Type B pancreatic cell (in vitro differentiated cells): ENCODE data around the gene FAM76A. TPM values are rescaled to one million over a fixed set of nuclear protein-coding genes. Genes with fewer than 3 reads are reported as not detected.
A peak's percentile ranks its signal among the peaks of the same experiment; 100 is the strongest.

Experiments
- DNase-seq: peaks from one replicate; pipeline ENCODE4 v3.0.0; 2021; ENCODE audit warnings: mixed read lengths; ENCODE audit not compliant: unreplicated experiment; ENCODE audit errors: extremely low spot score
- H3K27ac Mint-ChIP-seq: 2 replicates; pipeline ENCODE4 v1.8.0; 2021; ENCODE audit warnings: mild to moderate bottlenecking, mixed read lengths
- H3K27me3 Mint-ChIP-seq: 2 replicates; pipeline ENCODE4 v1.8.0; 2021; ENCODE audit warnings: mixed read lengths
- H3K36me3 Mint-ChIP-seq: 2 replicates; pipeline ENCODE4 v1.8.0; 2021; ENCODE audit warnings: mixed read lengths
- H3K4me1 Mint-ChIP-seq: one replicate; pipeline ENCODE4 v1.8.0; 2021; ENCODE audit warnings: mixed read lengths; ENCODE audit not compliant: unreplicated experiment
- H3K4me3 Mint-ChIP-seq: 2 replicates; pipeline ENCODE4 v1.8.0; 2021; ENCODE audit warnings: mild to moderate bottlenecking, mixed read lengths
- H3K9me3 Mint-ChIP-seq: 2 replicates; pipeline ENCODE4 v1.8.0; 2021; ENCODE audit warnings: mixed read lengths
- total RNA-seq: library from RNA; stranded (reverse); gene quantifications from 2 replicates; pipeline ENCODE4 v1.2.1, GENCODE V29; 2021; ENCODE audit warnings: low replicate concordance
- TF ChIP-seq, protein P1 (sequence below): fragments of 200-600 bp; sonication (generic); conservative IDR thresholded peaks from 2 replicates; pipeline ENCODE4 v1.5.0; 2021; ENCODE audit warnings: antibody characterized with exemption, mild to moderate bottlenecking

Gene FAM76A
- total RNA-seq, 1 donor from 2014 or later: 14.2 TPM

GRCh38 chr1:27778056-27778455 lies 52.3 kb downstream of the FAM76A start:
- TF ChIP-seq, protein P1, sequence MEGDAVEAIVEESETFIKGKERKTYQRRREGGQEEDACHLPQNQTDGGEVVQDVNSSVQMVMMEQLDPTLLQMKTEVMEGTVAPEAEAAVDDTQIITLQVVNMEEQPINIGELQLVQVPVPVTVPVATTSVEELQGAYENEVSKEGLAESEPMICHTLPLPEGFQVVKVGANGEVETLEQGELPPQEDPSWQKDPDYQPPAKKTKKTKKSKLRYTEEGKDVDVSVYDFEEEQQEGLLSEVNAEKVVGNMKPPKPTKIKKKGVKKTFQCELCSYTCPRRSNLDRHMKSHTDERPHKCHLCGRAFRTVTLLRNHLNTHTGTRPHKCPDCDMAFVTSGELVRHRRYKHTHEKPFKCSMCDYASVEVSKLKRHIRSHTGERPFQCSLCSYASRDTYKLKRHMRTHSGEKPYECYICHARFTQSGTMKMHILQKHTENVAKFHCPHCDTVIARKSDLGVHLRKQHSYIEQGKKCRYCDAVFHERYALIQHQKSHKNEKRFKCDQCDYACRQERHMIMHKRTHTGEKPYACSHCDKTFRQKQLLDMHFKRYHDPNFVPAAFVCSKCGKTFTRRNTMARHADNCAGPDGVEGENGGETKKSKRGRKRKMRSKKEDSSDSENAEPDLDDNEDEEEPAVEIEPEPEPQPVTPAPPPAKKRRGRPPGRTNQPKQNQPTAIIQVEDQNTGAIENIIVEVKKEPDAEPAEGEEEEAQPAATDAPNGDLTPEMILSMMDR: no peak
- DNase-seq: no peak
- no peaks in the 10 kb centered on the region for H3K27me3 Mint-ChIP-seq
- no peaks in the 10 kb centered on the region for H3K9me3 Mint-ChIP-seq
- no peak overlapping the region for H3K27ac Mint-ChIP-seq
- peaks cover 2% of the 10 kb centered on the region for H3K36me3 Mint-ChIP-seq
- H3K4me1 Mint-ChIP-seq: peaks cover 9% of the 10 kb centered on the region
- no peak overlapping the region for H3K4me3 Mint-ChIP-seq

DNA sequence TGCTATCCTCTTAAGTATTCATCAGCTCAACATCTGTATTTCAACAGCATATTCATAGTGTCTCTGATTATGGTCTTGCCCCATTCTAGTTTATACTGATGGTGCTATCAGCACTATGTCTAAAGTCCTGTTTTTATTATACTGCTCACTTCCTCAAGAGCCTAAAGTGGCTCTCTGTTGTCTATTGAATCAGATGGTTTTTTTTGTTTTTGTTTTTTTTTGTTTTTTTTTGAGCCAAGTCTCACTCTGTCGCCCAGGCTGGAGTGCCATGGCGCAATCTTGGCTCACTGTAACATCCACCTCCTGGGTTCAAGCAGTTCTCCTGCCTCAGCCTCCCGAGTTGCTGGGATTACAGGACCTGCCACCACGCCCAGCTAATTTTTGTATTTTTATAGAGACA lies 53.4 kb downstream of the FAM76A start:
- Mint-ChIP-seq H3K9me3 (no peaks in the 10 kb centered on the region), H3K4me1 (peaks cover 4% of the 10 kb centered on the region), H3K27ac (no peak overlapping the region), H3K36me3 (peaks cover 3% of the 10 kb centered on the region), H3K27me3 (no peaks in the 10 kb centered on the region), H3K4me3 (no peak overlapping the region)
- DNase-seq: no peak
- TF ChIP-seq, protein P1: no peak

GRCh38 chr1:27782950-27783349 lies 57.2 kb downstream of the FAM76A start:
- TF ChIP-seq, protein P1: no peak
- Mint-ChIP-seq H3K27me3 (no peaks in the 10 kb centered on the region), H3K27ac (peak overlapping the region; percentile 52), H3K4me3 (no peak overlapping the region), H3K4me1 (peaks cover 16% of the 10 kb centered on the region), H3K9me3 (no peaks in the 10 kb centered on the region), H3K36me3 (peaks cover 3% of the 10 kb centered on the region)
- DNase-seq: no peak

- Mint-ChIP-seq H3K9me3 (no peaks in the 10 kb centered on the region), H3K4me1 (peaks cover 24% of the 10 kb centered on the region), H3K27ac (peak overlapping the region; percentile 98), H3K36me3 (peaks cover 10% of the 10 kb centered on the region), H3K27me3 (no peaks in the 10 kb centered on the region), H3K4me3 (peak overlapping the region; percentile 15)
- no peak for DNase-seq
- TF ChIP-seq, protein P1: no peak
These were observed 58.9 kb downstream of the FAM76A start for GRCh38 chr1:27784700-27785099.

DNA sequence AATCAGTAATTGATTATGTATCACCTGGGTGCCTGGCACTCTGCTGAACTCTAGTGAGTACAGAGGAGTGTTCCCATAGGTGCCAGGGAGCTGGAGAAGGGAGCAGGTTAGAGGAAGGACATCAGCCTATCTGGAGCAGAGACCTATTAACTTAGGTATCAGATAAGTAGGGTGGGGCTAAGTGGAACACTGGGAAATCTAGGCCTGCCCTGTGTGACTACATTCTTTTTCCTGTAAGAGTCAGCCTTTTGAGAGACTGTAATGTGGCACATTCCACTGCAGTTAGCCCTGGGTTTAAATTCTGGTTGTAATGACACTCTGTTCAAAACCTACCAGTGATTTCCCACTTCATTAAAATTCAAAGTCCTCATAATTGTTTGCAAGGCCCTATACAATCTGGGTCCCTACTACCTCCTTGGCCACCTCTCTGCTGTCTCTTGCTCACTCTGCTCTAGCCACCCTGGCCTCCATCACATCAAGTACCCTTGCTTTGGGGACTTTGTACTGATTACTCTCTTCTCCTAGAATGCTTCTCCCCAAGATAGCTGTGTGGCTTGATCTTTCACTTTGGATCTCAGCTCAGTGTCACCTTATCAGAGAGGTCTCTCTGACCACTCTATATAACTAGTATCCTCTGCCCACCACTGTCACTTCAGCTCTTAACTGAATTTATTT lies 60.2 kb downstream of the FAM76A start:
- Mint-ChIP-seq H3K27me3 (no peaks in the 10 kb centered on the region), H3K4me3 (peak overlapping the region; percentile 55), H3K27ac (peak overlapping the region; percentile 98), H3K4me1 (peaks cover 24% of the 10 kb centered on the region), H3K9me3 (no peaks in the 10 kb centered on the region), H3K36me3 (peaks cover 17% of the 10 kb centered on the region)
- TF ChIP-seq, protein P1: no peak
- no peak for DNase-seq
